Measurements from ENCODE around the gene CATSPER3. TPM values are rescaled to one million over a fixed set of nuclear protein-coding genes. Genes with fewer than 3 reads are reported as not detected.

CATSPER3 gene
- total RNA-seq, 1 donor from 2014 or later: 1.2 TPM

GRCh38 chr5:135030123-135030955, 62.6 kb downstream of the CATSPER3 start:
- DNase-seq: no peak

- DNase-seq: no peak
Measured at GRCh38 chr5:135030956-135031812, 63.5 kb downstream of the CATSPER3 start.

- DNase-seq: no peak
Measured at GRCh38 chr5:135031813-135032694, 64.3 kb downstream of the CATSPER3 start.

GRCh38 chr5:135032695-135032998, 64.9 kb downstream of the CATSPER3 start:
- no peak for DNase-seq

GRCh38 chr5:135032999-135033861, 65.5 kb downstream of the CATSPER3 start:
- DNase-seq: no peak

GRCh38 chr5:135033901-135034235, 66.2 kb downstream of the CATSPER3 start, which contains the start of gene PITX1:
TSS of gene PITX1 (minus strand) at chr5:135034228. CDS start at chr5:135033881, 347 bp downstream.
- no peak for DNase-seq

GRCh38 chr5:135034236-135034962, 66.7 kb downstream of the CATSPER3 start:
- no peak for DNase-seq

GRCh38 chr5:135034963-135035677, 67.4 kb downstream of the CATSPER3 start:
- DNase-seq: no peak

- no peak for DNase-seq
Measured at GRCh38 chr5:135035678-135036030, 67.9 kb downstream of the CATSPER3 start.

GRCh38 chr5:135036405-135036804, 68.7 kb downstream of the CATSPER3 start:
- no peak for DNase-seq

GRCh38 chr5:135037519-135038204, 70.0 kb downstream of the CATSPER3 start:
- DNase-seq: no peak

- no peak for DNase-seq
Measured at GRCh38 chr5:135038205-135038812, 70.6 kb downstream of the CATSPER3 start.

GRCh38 chr5:135038813-135039270, 71.1 kb downstream of the CATSPER3 start:
- no peak for DNase-seq

GRCh38 chr5:135039271-135040033, 71.7 kb downstream of the CATSPER3 start:
- no peak for DNase-seq

GRCh38 chr5:135040034-135040332, 72.3 kb downstream of the CATSPER3 start:
- no peak for DNase-seq

GRCh38 chr5:135040333-135041144, 72.8 kb downstream of the CATSPER3 start:
- DNase-seq: no peak

GRCh38 chr5:135041145-135041587, 73.5 kb downstream of the CATSPER3 start:
- DNase-seq: no peak
